HEK293 (cell line): ENCODE data around the gene LTV1.
"Not testable (repeated sequence)": the region's sequence is repeated elsewhere in the genome, so short reads cannot be mapped to it uniquely, and the experiment has no call there.

ENCODE experiments used
- CTCF ChIP-seq: fragments of 450-650 bp; formaldehyde crosslinking; IDR thresholded peaks from 2 replicates; pipeline ENCODE4 v1.5.1; 2016; ENCODE audit warnings: missing biosample characterization, missing genetic modification characterization
- GLIS1 ChIP-seq: fragments of 450-650 bp; formaldehyde crosslinking; IDR thresholded peaks from 2 replicates; pipeline ENCODE4 v1.5.1; 2016; ENCODE audit warnings: missing biosample characterization, missing genetic modification characterization
- HOXA7 ChIP-seq: sonication (generic); formaldehyde crosslinking; IDR thresholded peaks from 2 replicates; pipeline ENCODE4 v1.8.1; 2022; ENCODE audit warnings: missing genetic modification reagents, borderline replicate concordance
- KLF8 ChIP-seq: fragments of 450-650 bp; formaldehyde crosslinking; IDR thresholded peaks from 2 replicates; pipeline ENCODE4 v1.5.1; 2016; ENCODE audit warnings: missing biosample characterization, missing genetic modification characterization
- YY1 ChIP-seq: fragments of 450-650 bp; formaldehyde crosslinking; IDR thresholded peaks from 2 replicates; pipeline ENCODE4 v1.5.1; 2018; ENCODE audit warnings: missing biosample characterization, missing genetic modification characterization
- ZNF629 ChIP-seq: fragments of 450-650 bp; formaldehyde crosslinking; IDR thresholded peaks from 2 replicates; pipeline ENCODE4 v1.5.1; 2017; ENCODE audit warnings: missing biosample characterization, missing genetic modification characterization
- TF ChIP-seq, protein P1 (sequence below): fragments of 450-650 bp; formaldehyde crosslinking; IDR thresholded peaks from 2 replicates; pipeline ENCODE4 v1.5.1; 2017; ENCODE audit warnings: missing biosample characterization, missing genetic modification characterization
- TF ChIP-seq, protein P2 (sequence below): fragments of 450-650 bp; formaldehyde crosslinking; IDR thresholded peaks from 2 replicates; pipeline ENCODE4 v1.5.1; 2016; ENCODE audit warnings: missing biosample characterization, missing genetic modification characterization

DNA sequence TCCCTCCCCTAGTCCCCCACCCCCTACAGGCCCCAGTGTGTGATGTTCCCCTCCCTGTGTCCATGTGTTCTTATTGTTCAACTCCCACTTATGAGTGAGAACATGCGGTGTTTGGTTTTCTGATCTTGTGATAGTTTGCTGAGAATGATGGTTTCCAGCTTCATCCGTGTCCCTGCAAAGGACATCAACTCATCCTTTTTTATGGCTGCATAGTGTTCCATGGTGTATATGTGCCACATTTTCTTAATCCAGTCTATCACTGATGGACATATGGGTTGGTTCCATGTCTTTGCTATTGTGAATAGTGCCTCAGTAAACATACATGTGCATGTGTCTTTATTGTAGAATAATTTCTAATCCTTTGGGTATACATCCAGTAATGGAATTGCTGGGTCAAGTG lies 46.6 kb upstream of the LTV1 start:
- not testable (repeated sequence) for TF ChIP-seq CTCF (tag by site-specific recombination); GLIS1 (tag by site-specific recombination); KLF8 (tag by site-specific recombination); HOXA7 (CRISPR knock-in tag); YY1 (tag by site-specific recombination); ZNF629 (tag by site-specific recombination)
- TF ChIP-seq, protein P1, sequence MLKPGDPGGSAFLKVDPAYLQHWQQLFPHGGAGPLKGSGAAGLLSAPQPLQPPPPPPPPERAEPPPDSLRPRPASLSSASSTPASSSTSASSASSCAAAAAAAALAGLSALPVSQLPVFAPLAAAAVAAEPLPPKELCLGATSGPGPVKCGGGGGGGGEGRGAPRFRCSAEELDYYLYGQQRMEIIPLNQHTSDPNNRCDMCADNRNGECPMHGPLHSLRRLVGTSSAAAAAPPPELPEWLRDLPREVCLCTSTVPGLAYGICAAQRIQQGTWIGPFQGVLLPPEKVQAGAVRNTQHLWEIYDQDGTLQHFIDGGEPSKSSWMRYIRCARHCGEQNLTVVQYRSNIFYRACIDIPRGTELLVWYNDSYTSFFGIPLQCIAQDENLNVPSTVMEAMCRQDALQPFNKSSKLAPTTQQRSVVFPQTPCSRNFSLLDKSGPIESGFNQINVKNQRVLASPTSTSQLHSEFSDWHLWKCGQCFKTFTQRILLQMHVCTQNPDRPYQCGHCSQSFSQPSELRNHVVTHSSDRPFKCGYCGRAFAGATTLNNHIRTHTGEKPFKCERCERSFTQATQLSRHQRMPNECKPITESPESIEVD (tag by site-specific recombination), result not testable (repeated sequence)
- TF ChIP-seq, protein P2, sequence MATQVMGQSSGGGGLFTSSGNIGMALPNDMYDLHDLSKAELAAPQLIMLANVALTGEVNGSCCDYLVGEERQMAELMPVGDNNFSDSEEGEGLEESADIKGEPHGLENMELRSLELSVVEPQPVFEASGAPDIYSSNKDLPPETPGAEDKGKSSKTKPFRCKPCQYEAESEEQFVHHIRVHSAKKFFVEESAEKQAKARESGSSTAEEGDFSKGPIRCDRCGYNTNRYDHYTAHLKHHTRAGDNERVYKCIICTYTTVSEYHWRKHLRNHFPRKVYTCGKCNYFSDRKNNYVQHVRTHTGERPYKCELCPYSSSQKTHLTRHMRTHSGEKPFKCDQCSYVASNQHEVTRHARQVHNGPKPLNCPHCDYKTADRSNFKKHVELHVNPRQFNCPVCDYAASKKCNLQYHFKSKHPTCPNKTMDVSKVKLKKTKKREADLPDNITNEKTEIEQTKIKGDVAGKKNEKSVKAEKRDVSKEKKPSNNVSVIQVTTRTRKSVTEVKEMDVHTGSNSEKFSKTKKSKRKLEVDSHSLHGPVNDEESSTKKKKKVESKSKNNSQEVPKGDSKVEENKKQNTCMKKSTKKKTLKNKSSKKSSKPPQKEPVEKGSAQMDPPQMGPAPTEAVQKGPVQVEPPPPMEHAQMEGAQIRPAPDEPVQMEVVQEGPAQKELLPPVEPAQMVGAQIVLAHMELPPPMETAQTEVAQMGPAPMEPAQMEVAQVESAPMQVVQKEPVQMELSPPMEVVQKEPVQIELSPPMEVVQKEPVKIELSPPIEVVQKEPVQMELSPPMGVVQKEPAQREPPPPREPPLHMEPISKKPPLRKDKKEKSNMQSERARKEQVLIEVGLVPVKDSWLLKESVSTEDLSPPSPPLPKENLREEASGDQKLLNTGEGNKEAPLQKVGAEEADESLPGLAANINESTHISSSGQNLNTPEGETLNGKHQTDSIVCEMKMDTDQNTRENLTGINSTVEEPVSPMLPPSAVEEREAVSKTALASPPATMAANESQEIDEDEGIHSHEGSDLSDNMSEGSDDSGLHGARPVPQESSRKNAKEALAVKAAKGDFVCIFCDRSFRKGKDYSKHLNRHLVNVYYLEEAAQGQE, result not testable (repeated sequence)
